ENCODE measurements around the gene XPR1.

- TF ChIP-seq CTCF (optimal IDR thresholded peaks at IDR 0.05 in 1 of 3, IDR thresholded peaks at IDR 0.05 in 1 of 3, conservative IDR thresholded peaks at IDR 0.05 in 1 of 3; ENCODE audit: extremely low read depth in 1 of 3, insufficient read depth in 2 of 3, low read length in 3 of 3) (no peak), EZH2 (IDR thresholded peaks at IDR 0.05; ENCODE audit: low read length) (no peak)
These were observed 125.8 kb downstream of the XPR1 start for GRCh38 chr1:180757657-180758056.

All from keratinocyte (primary cell).